Stimulated activated CD8-positive, alpha-beta memory T cell treated with anti-CD3 and anti-CD28 coated beads, Interleukin-12 subunit alpha, Interleukin-12 subunit beta, amount 100 ng/mL, for 24 hours (primary cell): Measurements from ENCODE around the gene MTPN.
A peak's percentile ranks its signal among the peaks of the same experiment; 100 is the strongest.

Experiments
- DNase-seq: peaks from one replicate; pipeline ENCODE4 v3.0.0-alpha.2; 2020; ENCODE audit errors: extremely low read depth

Gene MTPN

DNA sequence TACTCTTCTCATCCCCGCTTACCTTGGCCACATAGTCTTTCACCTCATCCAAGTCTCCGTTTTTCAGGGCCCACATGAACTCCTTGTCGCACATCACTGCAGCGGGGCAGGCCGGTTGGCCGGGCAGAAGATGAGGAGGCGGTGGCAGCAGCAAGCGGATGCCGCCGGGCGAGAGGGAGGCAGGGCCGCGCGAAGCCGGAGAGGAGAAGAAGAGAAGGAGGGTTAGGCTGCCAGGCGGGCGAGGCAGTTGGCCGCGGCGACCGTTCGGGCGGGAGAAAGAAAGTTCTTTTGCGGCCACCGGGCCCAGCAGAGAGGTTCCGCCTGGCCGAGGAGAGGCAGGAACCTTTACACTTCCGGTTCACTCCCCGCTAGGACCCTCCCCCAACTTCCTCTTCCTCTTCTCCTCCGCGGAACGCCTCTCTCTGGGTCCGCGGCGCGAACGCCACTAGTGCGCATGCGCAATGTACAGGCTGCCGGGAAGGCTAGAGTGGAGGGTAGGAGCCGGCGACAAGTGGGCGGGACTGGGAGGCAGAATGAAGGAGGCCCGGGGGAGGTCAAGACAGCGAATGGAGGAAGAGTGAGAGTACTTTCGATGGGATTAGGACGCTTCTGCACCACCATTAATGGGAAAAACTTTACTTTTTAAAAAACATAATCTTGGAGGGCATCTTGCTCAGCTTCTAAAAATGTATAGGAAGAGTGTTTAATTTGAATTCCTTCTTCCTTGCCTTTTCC is at the start of gene MTPN:
MTPN (minus strand) TSS at position 353 of the 735 bp plus-strand sequence; CDS start at position 94, 259 bp downstream.
- peak; percentile 91 for DNase-seq

DNA sequence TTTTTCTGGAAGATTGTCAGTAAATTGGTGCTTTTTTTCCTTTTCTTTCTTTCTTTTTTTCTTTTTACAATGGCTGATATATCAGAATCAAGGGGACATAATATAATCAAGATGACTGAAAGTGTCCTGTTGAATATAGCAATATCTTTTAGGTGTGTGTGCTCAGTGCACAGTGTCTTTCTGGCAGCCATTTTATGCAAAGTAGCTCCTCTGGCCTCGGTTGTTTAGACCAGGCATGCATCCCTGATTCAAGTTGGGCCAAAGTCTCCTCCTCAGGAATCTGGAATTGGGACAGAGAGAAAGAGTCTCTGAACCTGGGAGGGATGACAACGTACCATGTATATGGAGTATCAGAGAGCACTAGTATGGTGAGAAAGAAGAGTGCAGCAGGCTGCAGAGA is 49.0 kb upstream of the MTPN start:
- no peak for DNase-seq

GRCh38 chr7:136023134-136023869 is 46.1 kb upstream of the MTPN start:
- no peak for DNase-seq

GRCh38 chr7:136020556-136020955 is 43.4 kb upstream of the MTPN start:
- DNase-seq: no peak

DNA sequence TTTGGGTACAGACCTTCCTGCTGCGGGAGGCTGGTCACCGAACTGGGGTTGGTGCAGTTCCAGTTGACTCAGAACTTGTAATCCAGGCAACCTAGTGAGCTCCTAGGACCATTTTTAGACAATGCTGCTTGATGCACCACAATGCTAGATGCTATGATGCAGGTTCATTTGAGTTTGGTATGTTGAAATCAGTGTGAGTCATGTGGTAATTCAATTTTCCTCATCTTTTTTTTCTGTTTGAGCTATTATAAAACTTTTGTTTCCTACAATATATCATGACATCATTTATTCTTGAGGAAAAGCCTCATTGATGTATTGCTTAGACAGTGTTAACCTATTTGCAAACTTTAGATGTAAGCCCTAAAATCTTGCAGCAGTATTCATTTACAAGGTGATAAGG is 40.9 kb upstream of the MTPN start:
- DNase-seq: no peak

DNA sequence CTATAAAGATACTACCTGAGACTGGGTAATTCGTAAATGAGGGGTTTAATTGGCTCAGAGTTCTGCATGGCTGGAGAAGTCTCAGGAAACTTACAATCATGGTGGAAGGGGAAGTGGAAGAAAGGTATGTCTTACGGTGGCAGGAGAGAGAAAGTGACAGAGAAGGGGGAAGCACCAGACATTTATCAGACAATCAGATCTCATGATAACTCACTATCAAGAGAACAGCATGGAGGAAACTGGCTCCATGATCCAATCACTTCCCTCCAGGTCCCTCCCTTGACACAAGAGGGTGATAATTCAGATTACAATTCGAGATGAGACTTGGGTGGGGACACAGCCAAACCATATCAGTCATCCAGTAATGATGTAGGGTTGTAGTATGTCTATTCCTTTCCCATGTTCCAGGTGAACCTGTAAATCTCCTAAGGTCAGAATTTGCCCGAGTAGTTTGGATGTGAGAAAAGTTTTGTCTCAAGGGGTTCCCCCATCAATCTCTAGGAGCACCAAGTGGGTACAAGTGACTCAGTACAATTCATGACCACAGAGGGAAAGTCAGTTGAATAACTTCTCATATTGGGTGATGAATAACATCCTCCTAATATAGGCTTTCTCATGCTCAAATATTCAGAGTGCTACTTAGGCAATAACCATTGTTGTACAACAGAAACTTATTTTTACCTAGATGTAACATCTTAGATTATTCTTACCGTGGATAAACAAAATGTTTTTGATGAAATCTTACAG is 39.7 kb upstream of the MTPN start:
- DNase-seq: no peak

GRCh38 chr7:136015638-136016037 is 38.5 kb upstream of the MTPN start:
- no peak for DNase-seq

DNA sequence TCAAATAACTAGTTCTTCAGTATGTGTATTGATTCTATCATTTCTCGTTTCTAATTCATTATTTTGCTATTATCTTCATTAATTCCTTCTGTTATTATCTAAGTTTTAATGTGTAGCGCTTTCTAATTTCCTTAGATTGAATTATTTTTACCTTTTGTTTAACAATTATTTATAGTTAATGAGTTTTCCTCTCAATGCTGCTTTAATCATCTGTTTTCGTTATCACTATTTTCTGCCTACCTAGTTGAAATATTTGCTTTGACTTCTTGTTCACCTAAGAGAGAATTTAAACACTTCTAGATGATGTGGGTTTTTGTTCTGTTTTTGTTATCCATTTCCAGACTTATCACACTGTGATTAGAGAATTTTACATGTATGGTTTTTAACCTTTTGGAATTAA is 37.5 kb upstream of the MTPN start:
- DNase-seq: no peak

DNA sequence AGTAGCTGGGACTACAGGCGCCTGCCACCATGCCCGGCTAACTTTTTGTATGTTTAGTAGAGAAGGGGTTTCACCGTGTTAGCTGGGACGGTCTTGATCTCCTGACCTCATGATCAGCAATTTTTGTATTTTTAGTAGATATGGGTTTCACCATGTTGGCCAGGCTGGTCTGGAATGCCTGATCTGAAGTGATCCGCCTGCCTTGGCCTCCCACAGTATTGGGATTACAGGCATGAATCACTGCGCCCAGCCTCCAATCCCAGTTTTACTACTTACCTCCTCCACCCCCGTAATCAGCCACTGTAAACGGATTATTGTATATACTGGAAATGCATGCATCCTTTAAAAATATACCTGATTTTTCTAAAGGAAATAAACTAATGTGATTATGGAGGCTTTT is 35.1 kb upstream of the MTPN start:
- no peak for DNase-seq

DNA sequence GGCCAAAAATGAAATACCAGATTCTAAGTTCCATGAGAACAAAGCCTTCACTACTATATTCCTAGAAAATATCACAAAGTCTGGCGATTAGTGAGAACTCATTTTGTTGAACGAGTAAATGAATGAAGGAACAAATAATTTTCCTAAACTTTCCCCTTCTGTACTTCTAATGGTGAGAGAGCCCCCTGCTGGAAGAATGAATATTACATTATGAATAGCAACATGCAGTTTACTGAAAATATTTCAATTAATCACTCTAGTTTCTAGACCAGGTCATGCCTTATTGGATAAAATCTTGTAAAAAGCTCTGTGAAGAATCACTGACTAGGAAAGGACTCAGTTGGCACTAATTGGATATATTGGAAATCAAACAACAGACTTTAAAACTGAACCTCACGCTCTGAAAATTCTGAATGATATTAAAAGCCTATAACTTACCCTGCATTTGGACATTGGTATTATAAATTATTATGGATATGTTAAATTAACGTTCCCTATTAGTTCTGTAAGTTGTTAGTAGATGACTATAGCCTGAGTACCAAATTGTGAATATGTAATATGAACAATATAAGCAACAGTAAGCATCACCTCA is 32.4 kb upstream of the MTPN start:
- DNase-seq: no peak

DNA sequence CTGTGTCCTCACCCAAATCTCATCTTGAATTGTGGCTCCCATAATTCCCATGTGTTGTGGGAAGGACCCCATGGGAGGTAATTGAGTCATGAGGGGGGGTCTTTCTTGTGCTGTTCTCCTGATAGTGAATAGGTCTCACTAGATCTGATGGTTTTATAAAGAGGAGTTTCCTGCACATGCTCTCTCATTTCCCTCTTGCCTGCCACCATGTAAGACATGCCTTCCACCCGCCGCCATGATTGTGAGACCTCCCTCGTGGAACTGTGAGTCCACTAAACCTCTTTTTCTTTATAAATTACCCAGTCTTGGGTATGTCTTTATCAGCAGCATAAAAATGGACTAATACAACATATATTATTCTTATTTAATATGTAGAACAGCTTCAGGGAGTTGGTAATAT is 29.0 kb upstream of the MTPN start:
- no peak for DNase-seq

GRCh38 chr7:136004083-136004482 is 26.9 kb upstream of the MTPN start:
- no peak for DNase-seq

GRCh38 chr7:136002802-136003201 is 25.6 kb upstream of the MTPN start:
- DNase-seq: no peak

DNA sequence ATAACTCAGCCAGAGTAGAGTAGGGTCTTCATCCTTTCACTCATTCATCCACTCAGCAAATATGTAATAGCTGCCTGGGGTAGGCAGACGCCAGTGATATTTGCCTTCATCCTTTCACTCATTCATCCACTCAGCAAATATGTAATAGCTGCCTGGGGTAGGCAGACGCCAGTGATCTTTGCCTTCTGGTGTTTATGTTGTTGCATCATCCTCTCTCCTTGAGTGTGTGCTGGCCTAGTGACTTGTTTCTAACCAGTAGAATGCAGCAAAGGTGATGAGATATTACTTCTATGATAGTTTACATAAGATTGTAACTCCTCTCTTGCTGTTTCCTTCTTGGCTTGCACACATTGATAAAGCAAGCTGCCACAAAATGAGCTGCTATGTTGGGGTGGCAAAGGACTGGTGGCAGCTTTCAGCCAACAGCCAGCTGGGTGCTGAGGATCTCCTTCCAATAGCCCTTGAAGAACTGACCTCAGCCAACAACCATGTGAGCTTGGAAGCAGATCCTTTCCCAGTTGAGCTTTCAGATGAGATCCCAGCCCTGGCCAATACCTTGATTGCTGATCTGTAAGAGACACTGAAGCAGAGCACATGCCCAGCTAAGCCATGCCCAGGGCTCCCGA is 23.2 kb upstream of the MTPN start:
- no peak for DNase-seq

DNA sequence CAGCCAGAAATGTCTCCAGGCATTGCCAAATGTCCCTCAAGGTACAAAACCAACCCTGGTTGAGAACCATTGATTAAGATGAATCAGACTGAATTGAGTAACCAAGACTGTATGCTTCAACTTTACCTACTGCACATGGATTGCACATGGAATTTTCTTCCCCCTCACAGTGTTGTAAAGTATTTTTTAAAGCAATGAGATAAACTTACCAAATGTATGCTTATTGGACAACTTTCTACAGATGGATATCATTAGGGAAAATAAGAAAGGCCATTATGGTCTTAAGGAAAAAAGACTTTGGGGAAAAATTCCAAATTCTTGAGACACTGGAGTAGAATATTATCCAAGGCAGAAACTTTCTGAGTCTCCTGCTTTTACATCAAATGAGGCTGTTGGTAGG is 20.9 kb upstream of the MTPN start:
- no peak for DNase-seq

DNA sequence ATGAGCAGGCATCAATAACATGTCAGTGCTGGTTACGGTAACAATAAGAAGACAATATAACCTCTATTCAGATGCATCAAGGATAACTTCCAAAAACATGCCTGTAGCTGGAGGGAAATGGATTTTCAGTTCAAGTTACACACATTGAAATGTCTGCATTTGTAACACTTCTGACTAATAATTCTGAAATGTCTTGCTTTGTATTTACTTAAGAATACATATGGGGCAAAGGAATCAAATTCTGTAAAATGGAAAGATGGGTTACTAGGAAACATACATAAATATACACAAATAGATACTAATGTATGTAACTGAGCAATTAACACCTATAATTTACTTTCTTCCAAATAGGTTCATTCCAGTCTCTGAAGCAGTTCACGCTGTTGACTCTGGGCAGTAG is 18.6 kb upstream of the MTPN start:
- DNase-seq: no peak

DNA sequence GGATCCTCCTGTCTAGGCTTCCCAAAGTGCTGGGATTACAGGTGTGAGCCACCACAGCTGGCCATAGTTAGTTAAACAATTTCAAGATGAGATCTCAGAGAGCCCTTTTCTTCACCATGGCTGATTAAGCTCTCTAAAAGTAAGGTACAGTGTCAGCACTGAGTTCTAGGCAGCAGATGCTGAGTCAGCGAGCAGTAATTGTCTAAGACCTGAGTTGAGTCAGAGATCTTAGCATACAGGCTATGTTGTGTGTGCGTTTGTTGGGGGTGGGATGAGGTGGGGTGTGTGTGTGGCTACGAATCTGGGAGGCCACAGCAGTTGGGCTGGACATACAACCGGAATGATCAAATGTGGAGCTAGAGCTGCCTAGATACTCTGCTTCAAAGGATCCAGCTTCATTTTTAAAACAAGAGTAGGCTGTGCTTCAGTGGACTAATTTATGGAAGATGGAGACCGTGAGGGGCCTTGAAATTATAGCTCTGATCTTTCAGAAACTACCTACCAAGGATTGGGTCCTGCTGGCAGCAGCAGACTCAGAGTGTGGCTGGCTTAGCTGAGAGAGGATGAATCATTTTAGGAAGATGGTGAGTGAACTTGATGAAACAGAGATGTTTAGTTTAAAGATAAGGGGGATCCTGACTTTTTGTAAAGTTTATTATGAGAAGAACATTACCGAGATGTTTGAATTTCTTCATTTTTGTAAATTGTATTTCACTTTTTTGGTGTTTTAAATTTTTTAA is 17.5 kb upstream of the MTPN start:
- DNase-seq: no peak

DNA sequence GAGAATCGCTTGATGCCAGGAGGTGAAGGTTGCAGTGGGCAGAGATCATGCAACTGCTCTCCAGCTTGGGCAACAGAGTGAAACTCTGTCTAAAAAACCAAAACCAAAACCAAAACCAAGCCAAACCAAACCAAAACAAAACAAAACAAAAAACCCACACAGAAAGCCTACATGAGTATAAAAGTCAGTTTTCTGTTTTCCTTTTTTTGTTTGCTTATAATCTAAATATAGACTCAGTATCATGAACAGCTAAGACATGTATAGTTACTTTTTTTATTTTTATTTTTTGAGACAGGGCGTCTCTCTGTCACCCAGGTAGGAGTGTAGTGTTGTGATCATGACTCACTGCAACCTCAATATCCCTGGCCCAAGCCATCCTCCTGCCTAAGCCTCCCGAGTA is 16.8 kb upstream of the MTPN start:
- DNase-seq: no peak

DNA sequence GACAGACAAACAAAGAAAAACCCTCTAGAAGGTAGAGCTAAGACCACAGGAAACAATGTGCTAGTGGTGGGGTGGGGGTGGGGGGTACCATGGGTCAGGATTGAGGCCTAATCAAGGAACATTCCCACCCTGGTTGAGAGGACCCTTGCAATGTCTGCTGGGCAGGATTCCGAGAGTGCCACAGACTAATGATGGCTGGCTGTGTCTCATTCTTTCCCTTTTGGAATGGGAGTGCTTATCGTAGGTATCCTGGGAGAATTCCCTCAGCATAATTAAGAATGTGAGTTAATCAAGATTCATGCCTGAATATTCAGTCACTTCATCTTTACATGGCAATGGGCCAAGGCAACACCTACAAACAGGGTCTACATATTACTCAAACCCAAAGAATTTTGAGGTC is 14.7 kb upstream of the MTPN start:
- no peak for DNase-seq

GRCh38 chr7:135991322-135991721 is 14.2 kb upstream of the MTPN start:
- no peak for DNase-seq

- DNase-seq: no peak
Observed at GRCh38 chr7:135990258-135990657, 13.1 kb upstream of the MTPN start.
